Fibroblast of the aortic adventitia (primary cell): Measurements from ENCODE around the gene RASAL2. TPM values are rescaled to one million over a fixed set of nuclear protein-coding genes. Genes with fewer than 3 reads are reported as not detected.
A peak's percentile ranks its signal among the peaks of the same experiment; 100 is the strongest.
"Not testable (repeated sequence)": the region's sequence is repeated elsewhere in the genome, so short reads cannot be mapped to it uniquely, and the experiment has no call there.

Experiments used
- DNase-seq: peaks from one replicate; pipeline ENCODE4 v3.0.0-alpha.2; 2010; ENCODE audit warnings: low read depth
- H3K4me3 ChIP-seq: 2 replicates; pipeline ENCODE4 v1.5.1; 2011; ENCODE audit warnings: low read depth, mild to moderate bottlenecking, control low read depth, low read length, moderate library complexity
- total RNA-seq: library from RNA; depleted of rRNA; stranded (reverse); fragments of >200 nt; gene quantifications from 2 replicates; pipeline ENCODE4 v1.2.3, GENCODE V29; 2012; ENCODE audit warnings: low replicate concordance
- TF ChIP-seq, protein P1 (sequence below): IDR thresholded peaks from 2 replicates; pipeline ENCODE4 v1.5.1; 2011; ENCODE audit warnings: mild to moderate bottlenecking, low read length, control low read depth, inconsistent platforms; ENCODE audit not compliant: insufficient read depth

The RASAL2 gene
- total RNA-seq, 1 donor: 30.5 TPM

DNA sequence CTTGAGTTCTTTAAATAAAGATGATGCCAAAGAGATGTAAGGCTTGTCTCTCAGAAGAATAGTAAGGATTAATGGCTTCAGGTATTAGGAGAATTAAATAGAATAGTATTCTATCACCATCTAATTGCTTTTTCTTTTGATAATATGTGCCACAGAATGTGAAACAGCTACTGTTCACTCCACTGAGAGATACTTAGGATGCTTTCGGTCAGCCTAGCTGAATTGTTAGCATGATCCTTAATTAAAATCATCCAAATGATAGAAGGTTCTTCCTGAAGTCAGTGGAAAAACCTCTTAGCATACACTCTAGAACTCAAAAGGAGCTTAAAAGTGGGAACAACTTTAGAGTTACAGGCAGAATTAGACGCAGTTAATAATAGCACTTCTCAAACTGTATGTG is 97.0 kb downstream of the RASAL2 start:
- TF ChIP-seq, protein P1, sequence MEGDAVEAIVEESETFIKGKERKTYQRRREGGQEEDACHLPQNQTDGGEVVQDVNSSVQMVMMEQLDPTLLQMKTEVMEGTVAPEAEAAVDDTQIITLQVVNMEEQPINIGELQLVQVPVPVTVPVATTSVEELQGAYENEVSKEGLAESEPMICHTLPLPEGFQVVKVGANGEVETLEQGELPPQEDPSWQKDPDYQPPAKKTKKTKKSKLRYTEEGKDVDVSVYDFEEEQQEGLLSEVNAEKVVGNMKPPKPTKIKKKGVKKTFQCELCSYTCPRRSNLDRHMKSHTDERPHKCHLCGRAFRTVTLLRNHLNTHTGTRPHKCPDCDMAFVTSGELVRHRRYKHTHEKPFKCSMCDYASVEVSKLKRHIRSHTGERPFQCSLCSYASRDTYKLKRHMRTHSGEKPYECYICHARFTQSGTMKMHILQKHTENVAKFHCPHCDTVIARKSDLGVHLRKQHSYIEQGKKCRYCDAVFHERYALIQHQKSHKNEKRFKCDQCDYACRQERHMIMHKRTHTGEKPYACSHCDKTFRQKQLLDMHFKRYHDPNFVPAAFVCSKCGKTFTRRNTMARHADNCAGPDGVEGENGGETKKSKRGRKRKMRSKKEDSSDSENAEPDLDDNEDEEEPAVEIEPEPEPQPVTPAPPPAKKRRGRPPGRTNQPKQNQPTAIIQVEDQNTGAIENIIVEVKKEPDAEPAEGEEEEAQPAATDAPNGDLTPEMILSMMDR: no peak
- no peak for DNase-seq
- H3K4me3 ChIP-seq: no peak overlapping the region

DNA sequence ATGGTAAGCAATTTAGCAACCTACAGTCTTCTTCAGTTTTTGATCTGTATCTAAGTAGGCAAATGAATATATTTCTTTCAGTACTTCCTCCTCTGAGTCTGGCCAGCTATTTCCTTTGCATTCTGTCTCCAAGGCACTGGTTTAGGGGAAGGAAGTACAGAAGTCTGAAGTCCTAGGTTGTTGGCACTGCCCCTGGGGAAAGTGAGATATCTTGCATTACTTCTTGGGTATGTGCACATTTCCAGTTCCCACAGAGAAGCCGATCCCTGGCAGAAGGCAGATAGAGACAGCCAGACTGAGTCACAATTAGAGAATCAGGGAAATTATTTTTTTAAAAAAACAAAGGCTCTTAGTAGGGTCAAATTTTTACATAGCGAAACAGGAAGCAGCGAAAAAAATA is 98.8 kb downstream of the RASAL2 start:
- H3K4me3 ChIP-seq: no peak overlapping the region
- peak; percentile 74 for DNase-seq
- TF ChIP-seq, protein P1: no peak

DNA sequence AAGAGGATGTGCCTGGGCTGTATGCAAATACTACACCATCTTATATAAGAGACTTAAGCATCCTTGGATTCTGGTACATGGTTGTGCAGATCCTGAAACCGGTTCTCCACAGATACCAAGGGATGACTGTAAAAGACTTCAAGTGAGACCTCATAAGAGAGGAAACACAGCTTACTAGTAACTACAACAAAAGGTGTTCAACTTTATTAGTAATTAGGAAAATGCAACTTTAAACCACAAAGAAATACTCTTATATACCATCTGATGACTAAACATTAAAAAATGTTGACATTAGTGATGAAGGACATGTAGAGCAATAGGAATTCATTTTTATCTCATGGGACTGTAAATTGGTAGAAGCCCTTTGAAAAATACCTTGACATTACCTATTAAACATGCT is 102.7 kb downstream of the RASAL2 start:
- DNase-seq: no peak
- H3K4me3 ChIP-seq: no peak overlapping the region
- TF ChIP-seq, protein P1: no peak

DNA sequence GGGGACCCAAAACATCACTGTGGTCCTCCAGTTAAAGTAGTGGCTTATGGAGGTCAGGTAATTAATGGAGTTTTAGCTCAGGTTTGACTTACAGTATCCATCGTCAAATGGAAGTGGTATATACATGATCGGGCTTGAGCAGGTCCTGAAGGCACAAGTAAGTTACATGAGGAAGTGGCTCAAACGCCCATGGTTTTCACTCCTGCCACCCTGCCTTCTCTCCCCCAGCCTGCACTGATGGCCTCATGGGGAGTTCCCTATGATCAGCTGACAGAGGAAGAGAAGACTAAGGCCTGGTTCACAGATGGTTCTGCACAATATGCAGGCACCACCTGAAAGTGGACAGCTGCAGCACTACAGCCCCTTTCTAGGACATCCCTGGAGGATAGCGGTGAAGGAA is 108.2 kb downstream of the RASAL2 start:
- not testable (repeated sequence) for H3K4me3 ChIP-seq, DNase-seq

DNA sequence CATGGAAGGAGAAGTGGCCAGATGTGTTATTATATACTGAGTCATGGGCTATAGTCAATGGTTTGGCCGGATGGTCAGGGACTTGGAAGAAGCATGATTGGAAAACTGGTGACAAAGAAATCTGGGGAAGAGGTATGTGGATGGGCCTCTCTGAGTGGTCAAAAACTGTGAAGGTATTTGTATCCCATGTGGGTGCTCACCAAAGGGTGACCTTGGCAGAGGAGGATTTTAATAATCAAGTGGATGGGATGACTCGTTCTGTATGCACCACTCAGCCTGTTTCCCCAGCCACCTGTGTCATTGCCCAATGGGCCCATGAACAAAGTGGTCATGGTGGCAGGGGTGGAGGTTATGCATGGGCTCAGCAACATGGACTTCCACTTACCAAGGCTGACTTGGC is 108.6 kb downstream of the RASAL2 start:
- DNase-seq: not testable (repeated sequence)

DNA sequence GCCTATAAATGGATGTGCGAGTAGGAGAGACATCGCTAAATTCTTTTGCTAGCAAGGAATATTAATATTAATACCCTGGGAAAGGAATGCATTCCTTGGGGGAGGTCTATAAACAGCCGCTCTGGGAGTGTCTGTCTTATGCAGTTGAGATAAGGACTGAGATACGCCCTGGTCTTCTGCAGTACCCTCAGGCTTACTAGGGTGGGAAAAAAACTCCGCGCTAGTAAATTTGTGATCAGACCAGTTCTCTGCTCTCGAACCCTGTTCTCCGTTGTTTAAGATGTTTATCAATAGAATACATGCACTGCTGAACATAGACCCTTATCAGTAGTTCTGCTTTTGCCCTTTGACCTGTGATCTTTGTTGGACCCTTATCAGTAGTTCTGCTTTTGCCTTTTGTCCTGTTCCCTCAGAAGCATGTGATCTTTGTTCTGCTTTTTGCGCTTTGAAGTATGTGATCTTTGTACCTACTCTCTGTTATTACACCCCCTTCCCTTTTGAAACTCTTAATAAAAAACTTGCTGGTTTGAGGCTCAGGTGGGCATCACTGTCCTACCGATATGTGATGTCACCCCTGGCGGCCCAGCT is 114.5 kb downstream of the RASAL2 start:
- not testable (repeated sequence) for DNase-seq, H3K4me3 ChIP-seq

More for the DNA sequence above, 108.6 kb downstream of the RASAL2 start:
- H3K4me3 ChIP-seq: not testable (repeated sequence)

DNA sequence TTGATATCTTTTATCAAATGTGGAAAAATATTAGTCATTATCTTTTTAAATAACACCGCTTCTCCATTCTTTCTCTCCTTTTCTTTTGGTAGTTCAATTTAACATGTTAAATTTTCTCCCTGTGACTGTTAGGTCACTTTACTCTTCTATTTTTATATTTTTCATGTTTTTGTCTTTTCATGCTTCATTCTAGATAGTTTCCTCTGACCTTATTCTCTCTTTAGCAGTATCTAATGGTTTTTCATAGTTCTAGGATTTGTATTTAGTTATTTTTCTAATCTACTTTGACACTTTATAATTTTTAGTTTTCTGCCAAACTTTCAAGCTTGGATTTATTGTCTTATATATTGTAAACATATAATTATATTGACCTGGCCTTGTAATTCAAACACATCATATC is 116.0 kb downstream of the RASAL2 start:
- no peak overlapping the region for H3K4me3 ChIP-seq
- TF ChIP-seq, protein P1: no peak
- DNase-seq: no peak

DNA sequence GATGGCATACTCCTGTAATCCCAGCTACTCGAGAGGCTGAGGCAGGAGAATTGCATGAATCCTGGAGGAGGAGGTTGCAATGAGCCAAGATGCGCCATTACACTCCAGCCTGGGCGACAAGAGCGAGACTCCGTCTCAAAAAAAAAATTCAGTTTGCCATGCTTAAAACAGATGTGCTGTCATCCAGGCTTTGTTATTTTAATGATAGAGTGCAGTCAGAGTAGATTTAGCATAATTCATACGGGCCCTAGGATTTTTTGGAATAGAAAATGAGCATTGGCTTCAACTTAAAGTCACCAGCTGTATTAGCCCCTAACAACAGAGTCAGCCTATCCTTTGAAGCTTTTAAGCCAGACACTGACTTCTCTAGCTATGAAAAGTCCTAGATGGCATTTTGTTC is 124.6 kb downstream of the RASAL2 start:
- no peak overlapping the region for H3K4me3 ChIP-seq
- TF ChIP-seq, protein P1: no peak
- no peak for DNase-seq
